ENCODE results near the gene DVL3. TPM values are rescaled to one million over a fixed set of nuclear protein-coding genes. Genes with fewer than 3 reads are reported as not detected.
"Not testable (repeated sequence)": the region's sequence is repeated elsewhere in the genome, so short reads cannot be mapped to it uniquely, and the experiment has no call there.

DVL3 gene
- total RNA-seq, 2 experiments from 2014 or later = 39.9 to 41.0 TPM

GRCh38 chr3:184142199-184142598 is 13.0 kb upstream of the DVL3 start:
- peaks cover 9% of the 10 kb centered on the region for H3K4me1 Mint-ChIP-seq
- H3K36me3 Mint-ChIP-seq = peaks cover 19% of the 10 kb centered on the region
- H3K9me3 Mint-ChIP-seq = no peaks in the 10 kb centered on the region
- H3K27ac Mint-ChIP-seq = no peak overlapping the region
- DNase-seq (no peak), ATAC-seq (ENCODE audit: low read depth) (no peak)
- POLR2A ChIA-PET = interaction anchor here (1.0 kb wide), 1 partner anchor 57 kb away, joined by 3 read pairs; no protein-coding TSS in a partner anchor
- no peak overlapping the region for H3K4me3 Mint-ChIP-seq
- H3K27me3 Mint-ChIP-seq = no peaks in the 10 kb centered on the region

GRCh38 chr3:184143327-184143726 is 11.8 kb upstream of the DVL3 start:
- no peak overlapping the region for H3K4me3 Mint-ChIP-seq
- POLR2A ChIA-PET = no interaction called here
- no peak overlapping the region for H3K27ac Mint-ChIP-seq
- H3K36me3 Mint-ChIP-seq = peaks cover 14% of the 10 kb centered on the region
- no peaks in the 10 kb centered on the region for H3K9me3 Mint-ChIP-seq
- ATAC-seq (ENCODE audit: low read depth) (no peak), DNase-seq (no peak)
- no peaks in the 10 kb centered on the region for H3K27me3 Mint-ChIP-seq
- H3K4me1 Mint-ChIP-seq = peaks cover 3% of the 10 kb centered on the region

- no peak overlapping the region for H3K4me3 Mint-ChIP-seq
- peaks cover 14% of the 10 kb centered on the region for H3K36me3 Mint-ChIP-seq
- POLR2A ChIA-PET = no interaction called here
- no peak for ATAC-seq (ENCODE audit: low read depth)
- no peaks in the 10 kb centered on the region for H3K9me3 Mint-ChIP-seq
- H3K27me3 Mint-ChIP-seq = no peaks in the 10 kb centered on the region
- no peak for DNase-seq
- peaks cover 3% of the 10 kb centered on the region for H3K4me1 Mint-ChIP-seq
- no peak overlapping the region for H3K27ac Mint-ChIP-seq
Observed at GRCh38 chr3:184144505-184144904, 10.7 kb upstream of the DVL3 start.

- no peaks in the 10 kb centered on the region for H3K27me3 Mint-ChIP-seq
- H3K9me3 Mint-ChIP-seq = no peaks in the 10 kb centered on the region
- peaks cover 11% of the 10 kb centered on the region for H3K36me3 Mint-ChIP-seq
- H3K4me3 Mint-ChIP-seq = no peak overlapping the region
- ATAC-seq (ENCODE audit: low read depth) (peak; percentile 51), DNase-seq (no peak)
- peaks cover 3% of the 10 kb centered on the region for H3K4me1 Mint-ChIP-seq
- H3K27ac Mint-ChIP-seq = no peak overlapping the region
- POLR2A ChIA-PET = interaction anchor here (2.0 kb wide), 1 partner anchor 10 kb away, joined by 4 read pairs; the partner anchor contains the start of gene EIF2B5
Observed at GRCh38 chr3:184145111-184145524, 10.1 kb upstream of the DVL3 start.

- ATAC-seq (ENCODE audit: low read depth) (no peak), DNase-seq (no peak)
- Mint-ChIP-seq H3K27ac (no peak overlapping the region), H3K9me3 (no peaks in the 10 kb centered on the region), H3K4me1 (peaks cover 2% of the 10 kb centered on the region), H3K4me3 (no peak overlapping the region), H3K36me3 (peaks cover 6% of the 10 kb centered on the region), H3K27me3 (no peaks in the 10 kb centered on the region)
- POLR2A ChIA-PET = interaction anchor here (2.0 kb wide), 1 partner anchor 10 kb away, joined by 4 read pairs; the partner anchor contains the start of gene EIF2B5
Observed at GRCh38 chr3:184145751-184146270, 9.4 kb upstream of the DVL3 start.

- no peaks in the 10 kb centered on the region for H3K27me3 Mint-ChIP-seq
- POLR2A ChIA-PET = no interaction called here
Observed at GRCh38 chr3:184148076-184148475, 7.1 kb upstream of the DVL3 start.

GRCh38 chr3:184149123-184149522 is 6.1 kb upstream of the DVL3 start:
- POLR2A ChIA-PET = interaction anchor here (0.5 to 0.6 kb wide), 2 partner anchors 120 to 376 kb away, joined by 3 read pairs; no protein-coding TSS in a partner anchor
- H3K27me3 Mint-ChIP-seq = no peaks in the 10 kb centered on the region
- no peaks in the 10 kb centered on the region for H3K36me3 Mint-ChIP-seq
- no peak overlapping the region for H3K4me3 Mint-ChIP-seq
- no peak overlapping the region for H3K27ac Mint-ChIP-seq
- no peaks in the 10 kb centered on the region for H3K9me3 Mint-ChIP-seq
- peaks cover 4% of the 10 kb centered on the region for H3K4me1 Mint-ChIP-seq
- no peak for ATAC-seq (ENCODE audit: low read depth)
- DNase-seq = no peak

More at GRCh38 chr3:184148076-184148475, 7.1 kb upstream of the DVL3 start:
- ATAC-seq (ENCODE audit: low read depth) (no peak), DNase-seq (no peak)
- H3K9me3 Mint-ChIP-seq = no peaks in the 10 kb centered on the region
- no peak overlapping the region for H3K4me3 Mint-ChIP-seq
- no peak overlapping the region for H3K27ac Mint-ChIP-seq
- no peaks in the 10 kb centered on the region for H3K36me3 Mint-ChIP-seq
- peaks cover 2% of the 10 kb centered on the region for H3K4me1 Mint-ChIP-seq

GRCh38 chr3:184149770-184150169 is 5.4 kb upstream of the DVL3 start:
- POLR2A ChIA-PET = interaction anchor here (0.6 to 0.7 kb wide), 2 partner anchors 14 to 121 kb away, joined by 3 read pairs; no protein-coding TSS in a partner anchor
- H3K36me3 Mint-ChIP-seq; ATAC-seq (ENCODE audit: low read depth): not testable (repeated sequence)

GRCh38 chr3:184155644-184156521 is 706 bp downstream of the DVL3 start:
- DNase-seq = peak; percentile 63
- peaks cover 1% of the 10 kb centered on the region for H3K36me3 Mint-ChIP-seq
- POLR2A ChIA-PET = interaction anchor here (0.7 to 2.3 kb wide), 4 partner anchors 9 to 21 kb away, joined by 3 to 6 read pairs (median 4); partner anchors contain the start of gene EIF2B5
- no peaks in the 10 kb centered on the region for H3K27me3 Mint-ChIP-seq
- H3K27ac Mint-ChIP-seq = peak overlapping the region; percentile 82
- peak overlapping the region; percentile 98 for H3K4me3 Mint-ChIP-seq
- peak; percentile 52 for ATAC-seq (ENCODE audit: low read depth)
- H3K9me3 Mint-ChIP-seq = no peaks in the 10 kb centered on the region
- peaks cover 22% of the 10 kb centered on the region for H3K4me1 Mint-ChIP-seq

More at GRCh38 chr3:184149770-184150169, 5.4 kb upstream of the DVL3 start:
- not testable (repeated sequence) for H3K27me3 Mint-ChIP-seq, H3K4me3 Mint-ChIP-seq, H3K4me1 Mint-ChIP-seq, H3K9me3 Mint-ChIP-seq, H3K27ac Mint-ChIP-seq, DNase-seq

GRCh38 chr3:184156522-184156955 is 1.4 kb downstream of the DVL3 start:
- Mint-ChIP-seq H3K4me1 (peaks cover 25% of the 10 kb centered on the region), H3K27me3 (no peaks in the 10 kb centered on the region), H3K4me3 (peak overlapping the region; percentile 98), H3K27ac (peak overlapping the region; percentile 82), H3K36me3 (peaks cover 1% of the 10 kb centered on the region), H3K9me3 (no peaks in the 10 kb centered on the region)
- DNase-seq = peak; percentile 41
- POLR2A ChIA-PET = interaction anchor here (2.3 kb wide), 1 partner anchor 19 kb away, joined by 6 read pairs; no protein-coding TSS in a partner anchor
- no peak for ATAC-seq (ENCODE audit: low read depth)

GRCh38 chr3:184157206-184157605 is 2.0 kb downstream of the DVL3 start:
- peak overlapping the region; percentile 98 for H3K4me3 Mint-ChIP-seq
- ATAC-seq (ENCODE audit: low read depth) = no peak
- POLR2A ChIA-PET = interaction anchor here (2.3 kb wide), 1 partner anchor 18 kb away, joined by 6 read pairs; no protein-coding TSS in a partner anchor
- H3K36me3 Mint-ChIP-seq = peaks cover 1% of the 10 kb centered on the region
- DNase-seq = no peak
- H3K27ac Mint-ChIP-seq = peak overlapping the region; percentile 30
- H3K4me1 Mint-ChIP-seq = peaks cover 25% of the 10 kb centered on the region
- H3K27me3 Mint-ChIP-seq = no peaks in the 10 kb centered on the region
- H3K9me3 Mint-ChIP-seq = no peaks in the 10 kb centered on the region

GRCh38 chr3:184158404-184158803 is 3.2 kb downstream of the DVL3 start:
- H3K4me3 Mint-ChIP-seq = no peak overlapping the region

GRCh38 chr3:184160456-184160855 is 5.3 kb downstream of the DVL3 start:
- POLR2A ChIA-PET = no interaction called here
- no peak overlapping the region for H3K27ac Mint-ChIP-seq
- no peak for ATAC-seq (ENCODE audit: low read depth)
- DNase-seq = no peak
- H3K36me3 Mint-ChIP-seq = peaks cover 1% of the 10 kb centered on the region
- no peak overlapping the region for H3K4me3 Mint-ChIP-seq
- no peaks in the 10 kb centered on the region for H3K27me3 Mint-ChIP-seq
- H3K9me3 Mint-ChIP-seq = no peaks in the 10 kb centered on the region
- peaks cover 25% of the 10 kb centered on the region for H3K4me1 Mint-ChIP-seq

More at GRCh38 chr3:184158404-184158803, 3.2 kb downstream of the DVL3 start:
- Mint-ChIP-seq H3K27ac (no peak overlapping the region), H3K4me1 (peaks cover 21% of the 10 kb centered on the region), H3K9me3 (no peaks in the 10 kb centered on the region), H3K27me3 (no peaks in the 10 kb centered on the region), H3K36me3 (peaks cover 1% of the 10 kb centered on the region)
- POLR2A ChIA-PET = no interaction called here
- DNase-seq (no peak), ATAC-seq (ENCODE audit: low read depth) (no peak)
